ENCODE results near the gene LRBA.
"Not testable (repeated sequence)": the region's sequence is repeated elsewhere in the genome, so short reads cannot be mapped to it uniquely, and the experiment has no call there.

- TF ChIP-seq, protein P1, sequence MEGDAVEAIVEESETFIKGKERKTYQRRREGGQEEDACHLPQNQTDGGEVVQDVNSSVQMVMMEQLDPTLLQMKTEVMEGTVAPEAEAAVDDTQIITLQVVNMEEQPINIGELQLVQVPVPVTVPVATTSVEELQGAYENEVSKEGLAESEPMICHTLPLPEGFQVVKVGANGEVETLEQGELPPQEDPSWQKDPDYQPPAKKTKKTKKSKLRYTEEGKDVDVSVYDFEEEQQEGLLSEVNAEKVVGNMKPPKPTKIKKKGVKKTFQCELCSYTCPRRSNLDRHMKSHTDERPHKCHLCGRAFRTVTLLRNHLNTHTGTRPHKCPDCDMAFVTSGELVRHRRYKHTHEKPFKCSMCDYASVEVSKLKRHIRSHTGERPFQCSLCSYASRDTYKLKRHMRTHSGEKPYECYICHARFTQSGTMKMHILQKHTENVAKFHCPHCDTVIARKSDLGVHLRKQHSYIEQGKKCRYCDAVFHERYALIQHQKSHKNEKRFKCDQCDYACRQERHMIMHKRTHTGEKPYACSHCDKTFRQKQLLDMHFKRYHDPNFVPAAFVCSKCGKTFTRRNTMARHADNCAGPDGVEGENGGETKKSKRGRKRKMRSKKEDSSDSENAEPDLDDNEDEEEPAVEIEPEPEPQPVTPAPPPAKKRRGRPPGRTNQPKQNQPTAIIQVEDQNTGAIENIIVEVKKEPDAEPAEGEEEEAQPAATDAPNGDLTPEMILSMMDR (IDR thresholded peaks at IDR 0.05) = not testable (repeated sequence)
- not testable (repeated sequence) for TF ChIP-seq POLR2A (IDR thresholded peaks at IDR 0.05); POLR2AphosphoS5 (IDR thresholded peaks at IDR 0.05; ENCODE audit: insufficient read depth in 1 of 2, low read depth in 1 of 2)
Measured at GRCh38 chr4:151063143-151063542, 48.1 kb upstream of the LRBA start.
